HG02840 (cell line): Measurements from ENCODE around the gene ICA1.
A peak's percentile ranks its signal among the peaks of the same experiment; 100 is the strongest.
"Not testable (repeated sequence)": the region's sequence is repeated elsewhere in the genome, so short reads cannot be mapped to it uniquely, and the experiment has no call there.

Experiments
- ATAC-seq: cut with Tn5 transposase; IDR thresholded peaks from one replicate; pipeline ENCODE4 v1.9.1; 2021; ENCODE audit warnings: mild to moderate bottlenecking, moderate library complexity, moderate number of reproducible peaks; ENCODE audit not compliant: unreplicated experiment, low FRiP score

The ICA1 gene

DNA sequence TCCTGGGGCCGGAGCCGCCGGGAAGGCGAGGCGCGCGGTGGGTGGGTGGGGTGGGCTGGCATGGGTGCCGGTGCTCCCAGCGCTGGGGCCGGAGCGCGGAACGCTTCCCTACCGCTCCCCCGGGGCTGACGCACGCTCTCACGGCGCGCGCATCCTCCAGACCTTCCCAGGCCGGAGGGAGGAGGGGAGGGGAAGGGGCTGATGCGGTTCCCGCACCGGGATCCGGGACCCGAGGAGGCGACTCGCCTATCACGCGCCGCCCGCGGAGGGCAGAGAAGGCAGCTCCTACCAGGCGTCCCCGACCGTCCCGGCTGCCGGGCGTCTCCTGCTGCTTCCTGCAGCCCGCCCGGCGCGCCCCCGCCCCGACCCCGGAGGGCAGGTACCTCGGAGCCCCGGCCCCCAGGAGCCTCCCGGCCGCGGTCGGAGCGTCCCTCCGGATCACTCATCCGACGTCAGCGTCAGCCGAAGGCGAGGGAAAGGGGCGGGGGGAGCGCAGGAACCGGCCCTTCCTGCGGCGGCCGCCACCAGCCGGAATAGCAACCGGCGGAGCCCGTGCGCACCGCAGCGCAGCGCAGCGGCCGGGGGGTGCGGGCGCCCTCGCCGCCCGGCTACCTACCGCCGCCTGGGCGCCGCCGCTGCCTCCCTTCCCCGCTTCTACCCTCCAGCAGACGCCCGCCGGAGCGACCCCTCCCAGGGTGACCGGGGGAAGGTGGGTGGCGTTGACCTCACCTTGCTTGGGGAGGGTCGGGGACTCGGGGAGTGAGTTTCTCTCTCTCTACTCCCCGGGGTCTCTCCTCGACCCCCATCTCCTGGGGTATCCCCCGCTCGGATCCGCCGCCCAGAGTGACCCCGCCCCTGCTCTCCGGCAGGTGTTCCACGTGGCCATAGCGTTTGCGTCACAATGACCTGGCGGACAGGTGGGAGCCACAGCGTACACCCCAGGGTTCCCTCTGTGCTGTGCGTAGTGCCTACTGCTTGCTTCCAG lies at the start of gene ICA1:
TSS of gene ICA1 (minus strand) at position 457 of the 985 bp plus-strand sequence. CDS start 26,241 bp downstream, outside the sequence.
- no peak for ATAC-seq

- ATAC-seq = no peak
These were observed 48.9 kb upstream of the ICA1 start for GRCh38 chr7:8310876-8311275.

DNA sequence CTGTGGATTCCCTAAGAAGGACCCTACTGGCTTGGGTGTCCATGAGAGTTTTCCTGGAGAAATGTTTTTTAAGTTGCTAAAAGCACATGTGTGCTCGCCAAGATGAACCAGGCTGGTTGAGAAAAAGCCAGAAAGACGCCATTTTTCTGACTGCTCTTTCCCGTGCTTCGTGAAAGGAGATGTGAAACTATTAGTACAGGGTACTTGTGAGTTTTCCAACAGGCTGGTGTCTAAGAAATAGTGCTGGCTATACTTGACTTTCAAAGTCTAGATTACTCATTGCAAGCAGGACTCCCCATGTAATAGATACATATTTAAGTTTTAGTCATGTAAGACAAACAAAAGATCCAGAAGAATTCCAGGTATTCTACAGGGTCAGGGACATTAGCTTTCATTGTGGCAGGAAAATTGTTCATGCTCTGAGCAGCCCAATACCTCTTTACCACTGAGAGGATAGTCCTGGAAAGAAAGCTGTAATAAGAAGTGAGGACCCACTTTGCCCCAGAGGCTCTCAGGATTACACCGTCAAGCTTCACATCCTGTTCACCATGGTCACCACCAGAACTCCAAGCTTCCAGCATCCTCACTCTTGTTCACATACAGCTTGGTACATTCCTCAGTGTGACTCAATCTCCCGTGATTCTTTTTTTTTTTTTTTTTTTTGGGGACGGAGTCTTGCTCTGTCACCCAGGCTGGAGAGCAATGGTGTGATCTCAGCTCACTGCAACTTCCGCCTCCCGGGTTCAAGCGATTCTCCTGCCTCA lies 43.8 kb upstream of the ICA1 start:
- ATAC-seq = no peak

GRCh38 chr7:8305104-8305503 lies 43.1 kb upstream of the ICA1 start:
- no peak for ATAC-seq

- no peak for ATAC-seq
These were observed 42.0 kb upstream of the ICA1 start for GRCh38 chr7:8303904-8304528.

DNA sequence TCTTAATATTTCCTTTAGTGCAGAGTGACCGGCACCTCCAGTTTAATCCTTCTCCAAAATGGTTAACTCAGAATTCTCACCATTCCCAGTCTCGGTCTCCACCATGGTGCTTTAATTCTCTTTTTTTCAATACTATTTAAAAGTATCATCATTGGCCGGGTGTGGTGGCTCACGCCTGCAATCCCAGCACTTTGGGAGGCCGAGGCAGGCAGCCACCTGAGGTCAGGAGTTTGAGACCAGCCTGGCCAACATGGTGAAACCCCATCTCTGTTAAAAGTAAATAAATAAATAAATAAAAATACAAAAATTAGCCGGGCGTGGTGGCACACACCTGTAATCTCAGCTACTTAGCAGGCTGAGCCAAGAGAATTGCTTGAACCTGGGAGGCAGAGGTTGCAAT lies 35.1 kb upstream of the ICA1 start:
- not testable (repeated sequence) for ATAC-seq

- no peak for ATAC-seq
These were observed 34.3 kb upstream of the ICA1 start for GRCh38 chr7:8296362-8296659.

- ATAC-seq = peak; percentile 94
These were observed 33.8 kb upstream of the ICA1 start for GRCh38 chr7:8295638-8296361.

DNA sequence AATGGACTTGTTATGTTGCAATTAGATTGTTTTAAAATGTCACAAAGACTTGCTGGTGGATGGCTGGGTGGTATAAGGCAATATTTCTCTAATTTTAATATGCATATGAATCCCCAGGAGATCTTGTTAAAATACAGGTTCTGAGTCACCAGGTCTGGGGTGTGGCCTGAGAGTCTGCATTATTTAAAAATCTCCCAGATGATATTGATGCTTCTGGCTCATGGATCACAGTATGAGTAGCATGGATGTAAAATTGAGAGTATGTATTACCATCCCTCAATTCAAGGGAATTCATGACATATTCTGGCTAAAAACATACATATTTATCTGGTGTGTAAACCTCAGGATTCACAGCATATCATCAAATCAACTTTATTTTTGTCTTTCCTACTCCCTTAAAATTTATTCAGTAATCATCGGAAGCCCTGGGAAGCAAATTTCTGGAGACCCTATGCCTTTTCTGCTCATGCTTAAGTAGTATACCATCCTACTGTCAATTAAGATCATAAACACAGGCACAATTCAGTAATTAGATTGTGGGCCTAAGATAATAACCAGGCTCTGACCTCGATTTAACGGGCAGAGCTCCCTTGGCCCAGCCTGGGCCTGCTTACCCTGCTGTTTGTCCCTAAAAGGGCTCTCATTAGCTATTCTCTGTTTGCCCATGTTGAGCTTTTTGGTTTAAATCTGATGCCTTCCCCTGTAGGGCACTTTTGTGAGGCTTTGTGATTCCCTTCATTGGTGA lies 29.6 kb upstream of the ICA1 start:
- ATAC-seq = no peak

GRCh38 chr7:8290645-8291308 lies 28.8 kb upstream of the ICA1 start:
- ATAC-seq = no peak

DNA sequence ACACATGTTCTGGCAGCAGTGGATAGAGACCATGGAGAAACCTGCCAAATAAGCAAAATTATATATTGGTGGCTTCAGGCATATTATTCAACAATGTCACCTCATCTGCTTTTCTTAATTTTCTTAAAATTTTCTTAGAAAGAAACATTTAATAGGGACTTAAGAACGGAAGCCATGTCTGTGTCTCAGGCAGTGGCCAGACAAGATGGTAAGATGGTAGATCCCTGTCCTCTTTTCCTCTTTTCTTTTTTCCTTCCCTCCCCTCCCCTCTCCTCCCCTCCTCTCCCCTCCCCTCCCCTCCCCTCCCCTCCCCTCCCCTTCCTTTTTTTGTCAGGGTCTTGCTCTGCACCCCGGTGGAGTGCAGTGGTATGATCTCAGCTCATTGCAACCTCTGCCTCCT lies 24.2 kb upstream of the ICA1 start:
- ATAC-seq = no peak

GRCh38 chr7:8285155-8285554 lies 23.2 kb upstream of the ICA1 start:
- ATAC-seq = no peak

DNA sequence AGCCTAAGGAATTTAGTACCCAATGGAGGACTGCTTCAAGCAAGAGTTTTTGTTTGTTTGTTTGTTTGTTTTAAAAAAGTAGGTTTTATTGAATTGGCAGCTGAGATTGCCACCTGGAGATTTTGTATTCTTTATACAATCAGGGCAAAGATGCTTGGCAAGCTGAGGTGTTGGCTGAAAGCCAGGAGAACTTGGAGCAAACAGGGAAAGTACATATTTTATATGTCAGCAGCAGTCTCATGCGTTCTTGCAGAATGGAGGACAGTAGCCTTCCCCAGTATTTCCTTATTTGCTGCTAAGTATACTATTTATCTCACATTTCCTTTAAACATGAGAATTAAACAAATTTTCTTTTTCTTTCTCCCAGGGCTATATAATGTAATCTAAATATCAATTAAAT lies 22.6 kb upstream of the ICA1 start:
- no peak for ATAC-seq

DNA sequence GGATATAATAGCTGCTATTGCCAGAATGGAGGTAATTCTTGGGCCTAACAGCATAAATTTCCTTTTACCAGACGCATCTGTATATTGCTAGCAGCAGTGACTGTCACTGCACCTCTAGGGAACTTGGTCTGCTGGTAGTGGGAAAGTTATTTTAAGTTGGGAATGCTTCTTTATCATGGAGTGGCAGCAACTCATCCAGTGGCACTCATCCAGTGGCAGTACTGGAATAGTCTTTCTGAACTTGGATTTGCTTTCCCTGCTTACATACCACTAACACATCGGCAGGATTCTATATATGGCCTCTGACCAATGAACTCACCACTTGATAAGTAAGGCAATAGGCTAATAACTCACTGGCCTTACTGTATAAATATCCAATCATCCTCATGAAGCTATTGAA lies 22.0 kb upstream of the ICA1 start:
- ATAC-seq = no peak

- no peak for ATAC-seq
These were observed 20.9 kb upstream of the ICA1 start for GRCh38 chr7:8282871-8283270.

DNA sequence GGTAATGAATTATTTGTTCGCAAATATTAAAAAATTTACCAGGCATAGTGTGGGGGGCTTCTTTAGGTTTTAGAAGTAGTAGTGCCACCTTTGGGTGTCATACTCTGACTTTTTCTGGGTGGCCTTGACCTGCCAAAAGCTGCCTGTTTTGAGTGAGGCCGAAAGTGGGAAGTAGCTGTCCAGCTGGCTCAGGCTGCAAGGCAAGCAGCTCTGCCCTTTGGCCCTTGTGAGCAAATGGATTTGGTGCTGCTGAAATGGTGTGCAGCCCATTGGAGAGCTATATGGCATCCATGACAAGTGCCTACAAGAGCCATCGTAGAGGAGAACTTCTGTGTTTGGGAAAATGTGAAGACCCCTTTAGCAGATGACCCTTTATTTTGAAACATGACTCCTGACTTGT lies 20.2 kb upstream of the ICA1 start:
- no peak for ATAC-seq

- no peak for ATAC-seq
These were observed 16.2 kb upstream of the ICA1 start for GRCh38 chr7:8278183-8278582.

GRCh38 chr7:8277394-8277982 lies 15.5 kb upstream of the ICA1 start:
- ATAC-seq = no peak

DNA sequence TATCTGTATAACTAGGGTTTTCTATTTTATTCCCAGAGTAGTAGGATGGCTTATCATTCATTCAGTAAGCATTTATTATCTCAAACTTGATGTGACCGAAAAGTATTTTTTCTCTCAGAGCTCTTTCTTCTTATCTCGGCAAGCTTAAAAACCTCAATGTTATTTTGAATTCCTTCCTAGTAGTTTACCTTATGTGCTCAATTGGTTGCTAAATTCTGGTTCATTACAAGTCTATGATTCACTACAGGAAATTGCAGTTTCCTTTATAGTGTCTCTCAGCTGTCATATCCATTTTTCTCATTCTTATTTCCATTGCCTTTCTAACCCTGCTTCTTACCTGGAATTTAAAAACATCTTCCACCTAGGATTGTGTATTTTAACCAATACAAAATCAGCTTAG lies 12.6 kb upstream of the ICA1 start:
- ATAC-seq = no peak
